SK-MEL-5 (cell line): Measurements from ENCODE around the gene EIF4ENIF1. TPM values are rescaled to one million over a fixed set of nuclear protein-coding genes. Genes with fewer than 3 reads are reported as not detected.
"Not testable (repeated sequence)": the region's sequence is repeated elsewhere in the genome, so short reads cannot be mapped to it uniquely, and the experiment has no call there.

Experiments
- DNase-seq: peaks from one replicate; pipeline ENCODE4 v3.0.0-alpha.2; 2016; ENCODE audit warnings: low read depth, low spot score
- in situ Hi-C: cut with HindIII; loops from 2 replicates; pipeline ENCODE4 v1.10.0; 2016; ENCODE audit warnings: low sequenced_read_pairs, high pct_unique_total_duplicates, low pct_unique_long_range_greater_than_20kb
- total RNA-seq: library from RNA; depleted of rRNA; stranded (reverse); fragments of >200 nt; shearing (Covaris generic); gene quantifications from 2 replicates; pipeline ENCODE4 v1.2.3, GENCODE V29; 2014

EIF4ENIF1 gene
- total RNA-seq, 1 experiment from 2014 or later = 6.9 TPM

DNA sequence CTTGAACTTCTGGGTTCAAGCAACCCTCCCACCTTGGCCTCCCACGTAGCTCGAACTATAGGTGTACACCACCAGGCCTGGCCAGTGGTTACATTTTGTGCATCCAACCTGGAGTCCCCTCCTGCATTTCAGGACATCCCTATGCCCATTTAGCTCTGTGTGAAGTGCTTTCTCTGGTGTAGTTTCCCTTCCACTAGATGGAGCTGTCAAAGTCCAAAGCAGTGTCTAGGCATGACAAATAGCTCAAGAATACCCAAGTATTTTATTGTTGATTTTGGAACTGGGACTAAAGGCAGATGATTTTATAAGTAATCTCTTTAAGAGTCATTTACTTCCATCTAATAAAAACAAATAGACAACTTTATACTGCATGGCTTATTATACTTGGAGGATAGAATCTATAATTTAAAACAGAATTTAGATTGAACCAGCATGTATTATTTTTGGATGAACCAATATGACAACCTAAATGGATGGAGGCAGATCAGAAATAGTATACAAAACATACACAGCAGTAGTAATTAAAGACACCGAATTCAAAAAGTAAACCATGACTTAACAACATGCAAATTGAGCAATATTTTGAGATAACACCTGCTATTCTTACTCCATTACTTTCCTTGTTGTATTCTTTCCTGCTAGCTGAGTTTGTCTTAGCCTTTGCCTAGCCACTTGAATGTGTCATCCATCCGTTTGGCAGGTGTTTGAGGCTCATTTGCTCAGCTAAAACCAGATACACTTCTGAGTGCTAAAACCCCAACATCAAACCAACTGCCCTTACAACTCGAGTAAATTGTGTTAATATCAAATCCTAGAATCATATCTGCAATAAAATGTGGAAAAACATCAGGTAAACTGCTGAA lies 37.7 kb downstream of the EIF4ENIF1 start:
- peak; percentile 77 for DNase-seq
- in situ Hi-C loops = no loop called here

DNA sequence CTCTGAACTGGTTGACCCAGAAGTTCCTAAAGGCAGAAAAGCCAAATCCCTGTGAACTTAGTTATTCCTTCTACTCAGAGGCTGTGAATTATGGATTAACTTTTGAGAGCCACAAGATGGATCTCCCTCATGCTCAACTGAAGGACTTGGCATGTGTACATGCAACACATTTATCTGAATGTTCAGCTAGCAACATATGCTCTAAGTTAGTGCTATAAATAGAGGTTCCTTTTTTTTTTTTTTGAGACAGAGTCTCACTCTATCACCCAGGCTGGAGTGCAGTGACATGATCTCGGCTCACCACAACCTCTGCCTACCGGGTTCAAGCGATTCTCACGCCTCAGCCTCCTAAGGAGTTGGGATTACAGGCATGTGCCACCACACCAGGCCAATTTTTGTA lies 40.1 kb downstream of the EIF4ENIF1 start:
- in situ Hi-C loops = no loop called here

DNA sequence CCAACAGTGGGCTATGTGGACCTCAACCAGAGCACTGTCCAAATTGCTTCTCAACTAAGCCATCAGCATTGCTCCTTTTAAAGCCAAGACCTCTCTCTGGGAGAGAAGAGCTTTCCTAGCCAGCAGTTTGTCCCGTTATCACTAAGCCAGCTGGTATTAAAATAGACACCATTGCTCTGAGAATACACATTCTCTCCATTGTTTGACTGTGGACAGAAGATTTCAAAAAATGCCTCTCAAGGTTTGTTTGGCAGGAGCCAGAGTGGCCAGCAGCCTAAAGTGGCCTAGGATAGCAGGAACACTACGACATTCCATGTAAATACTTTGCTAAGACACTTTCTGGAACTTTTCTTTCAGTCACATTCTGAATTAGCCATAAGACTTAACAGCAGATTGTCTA lies 41.3 kb downstream of the EIF4ENIF1 start:
- in situ Hi-C loops = no loop called here
- DNase-seq = no peak

More for the DNA sequence above, 40.1 kb downstream of the EIF4ENIF1 start:
- no peak for DNase-seq

DNA sequence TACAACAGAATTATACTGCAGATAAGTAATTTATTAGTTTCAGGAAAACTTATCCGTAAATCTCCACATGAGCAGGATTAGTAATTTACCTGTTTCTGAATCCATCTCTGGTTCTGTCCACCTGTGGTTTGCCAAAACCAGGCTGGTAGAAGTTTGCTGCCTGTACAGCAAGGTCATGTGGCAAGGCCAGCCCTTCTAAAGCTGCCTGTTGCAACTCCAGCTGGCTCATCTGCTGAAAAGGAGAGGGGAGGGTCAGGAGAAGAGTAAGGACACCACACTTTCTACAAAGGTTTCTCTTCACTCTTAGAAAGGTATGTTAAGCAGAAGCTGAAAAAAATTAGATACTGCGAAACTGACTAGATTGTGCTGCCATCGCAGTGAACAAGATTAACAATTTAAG lies 42.3 kb downstream of the EIF4ENIF1 start:
- DNase-seq = no peak
- in situ Hi-C loops = no loop called here

DNA sequence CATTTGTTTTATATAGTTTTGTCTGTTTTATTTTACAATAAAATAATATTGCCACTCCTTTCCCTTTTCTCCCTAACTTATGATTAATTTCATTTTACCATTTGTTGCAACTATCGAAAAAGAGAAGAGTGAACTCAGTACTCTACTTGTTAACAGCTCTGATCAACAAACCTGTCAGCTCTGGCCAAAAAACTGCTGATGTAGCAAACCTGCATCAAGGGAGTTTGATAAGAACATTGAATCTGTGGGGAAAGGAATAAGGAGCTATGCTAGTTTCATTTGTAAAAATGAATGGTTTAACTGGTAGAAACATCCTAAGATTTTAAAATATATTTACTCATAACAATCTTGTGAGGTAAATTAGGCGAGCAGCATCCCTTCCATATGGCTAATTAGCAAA lies 42.9 kb downstream of the EIF4ENIF1 start:
- in situ Hi-C loops = no loop called here
- no peak for DNase-seq

DNA sequence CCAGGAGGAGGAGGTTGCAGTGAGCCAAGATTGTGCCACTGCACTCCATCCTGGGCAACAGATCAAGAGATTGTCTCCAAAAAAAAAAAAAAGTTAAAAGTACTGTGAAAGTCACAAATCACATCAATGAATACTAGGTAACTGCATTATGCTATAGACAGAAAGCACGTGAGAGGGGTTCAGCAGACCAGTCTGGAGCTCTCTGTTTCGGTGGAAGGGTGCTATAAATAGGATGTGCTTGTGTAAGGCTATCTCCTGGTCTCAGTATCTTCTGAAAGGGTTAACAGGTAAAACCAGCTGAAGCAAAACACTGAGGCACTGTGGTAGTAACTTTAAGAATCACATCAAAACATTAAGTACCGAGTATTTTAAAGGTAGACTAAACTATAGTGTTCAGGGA lies 43.4 kb downstream of the EIF4ENIF1 start:
- no peak for DNase-seq
- in situ Hi-C loops = no loop called here

DNA sequence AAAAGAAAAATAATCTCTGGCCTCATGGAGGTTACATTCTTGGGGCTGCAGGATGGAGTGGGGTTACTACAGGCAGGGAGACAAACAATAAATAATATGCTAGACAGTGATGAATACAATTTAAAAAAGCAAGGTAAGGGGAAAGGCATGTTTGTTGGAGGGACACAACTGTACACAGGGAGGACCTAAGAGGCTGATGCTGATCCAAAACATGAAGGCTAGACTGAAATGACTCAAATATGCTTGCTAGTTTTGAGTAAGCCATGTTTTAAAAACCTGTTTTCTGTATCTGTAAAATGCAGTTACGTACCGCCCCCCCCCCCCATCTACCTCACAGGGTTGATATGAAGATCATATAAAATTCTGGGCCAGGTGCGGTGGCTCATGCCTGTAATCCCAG lies 44.0 kb downstream of the EIF4ENIF1 start:
- no peak for DNase-seq
- in situ Hi-C loops = no loop called here

DNA sequence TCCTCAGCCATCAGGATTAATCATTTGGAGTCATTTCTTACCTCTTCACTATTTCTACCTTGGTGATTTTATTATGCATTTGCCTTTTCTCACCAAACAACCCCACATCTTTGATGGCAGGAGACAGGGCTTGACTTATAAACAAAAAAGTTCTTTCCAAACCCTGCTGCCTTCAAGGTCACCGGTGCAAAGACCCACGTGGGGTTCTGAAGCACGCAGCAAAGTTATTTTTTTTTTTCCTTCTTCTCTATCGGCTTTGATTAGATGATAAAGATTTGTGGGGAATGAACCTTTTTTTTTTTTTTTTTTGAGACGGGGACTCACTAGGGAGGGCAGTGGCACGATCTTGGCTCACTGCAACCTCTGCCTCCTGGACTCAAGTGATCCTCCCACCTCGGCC lies 46.1 kb downstream of the EIF4ENIF1 start:
- no peak for DNase-seq
- in situ Hi-C loops = no loop called here

DNA sequence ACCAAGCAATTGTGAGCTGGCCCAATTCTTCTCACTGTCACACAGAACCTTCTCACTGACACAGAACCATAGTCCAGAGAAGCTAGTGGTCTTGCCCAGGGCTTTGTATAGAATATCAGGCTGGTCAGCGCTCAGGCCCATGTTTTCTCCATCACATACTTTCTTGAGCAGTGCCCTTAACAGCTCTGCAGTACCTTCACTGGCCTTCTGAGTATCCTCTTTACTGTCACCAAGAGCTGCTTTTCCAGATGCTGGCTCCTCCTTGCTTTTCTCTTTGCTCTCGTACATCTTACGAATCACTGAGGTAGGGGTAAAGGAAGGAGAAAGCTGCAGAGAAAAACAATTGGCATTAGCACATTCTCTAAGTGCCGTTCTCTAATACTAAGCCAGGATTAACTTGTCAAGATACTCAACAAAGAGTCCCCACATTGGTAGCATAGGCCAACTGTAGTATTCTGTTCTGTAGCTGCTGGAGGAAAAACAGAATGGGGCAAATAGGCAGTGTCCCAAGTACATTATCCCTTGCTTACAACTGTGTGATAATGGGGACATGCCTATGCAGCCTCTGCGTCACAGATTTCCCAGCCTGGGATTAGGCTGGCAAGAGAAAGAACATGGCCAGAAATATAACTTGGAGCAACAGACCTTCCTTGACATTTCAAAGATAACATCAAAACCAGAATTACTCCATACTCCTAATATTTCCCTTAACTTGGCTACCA lies 46.7 kb downstream of the EIF4ENIF1 start:
- DNase-seq = no peak
- in situ Hi-C loops = no loop called here

DNA sequence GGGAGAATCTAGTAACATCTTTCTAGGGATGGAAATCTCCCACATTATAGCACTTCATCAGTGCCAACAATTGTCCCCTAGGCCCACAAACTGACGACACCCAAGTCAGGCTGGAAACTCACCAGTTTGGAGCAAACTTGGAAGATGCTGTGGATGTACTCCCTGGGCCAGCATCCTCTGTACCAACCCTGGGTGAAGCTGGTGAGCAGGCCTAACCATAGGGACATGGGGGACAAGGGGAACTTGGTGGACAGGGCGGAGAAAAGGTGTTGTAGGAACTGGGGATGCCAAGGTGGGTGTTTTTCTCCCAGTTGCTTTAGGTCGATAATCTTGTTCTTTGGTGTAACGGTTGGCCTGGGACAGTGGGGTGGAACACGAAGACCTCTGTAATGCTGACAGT lies 48.0 kb downstream of the EIF4ENIF1 start:
- in situ Hi-C loops = no loop called here
- DNase-seq = no peak

DNA sequence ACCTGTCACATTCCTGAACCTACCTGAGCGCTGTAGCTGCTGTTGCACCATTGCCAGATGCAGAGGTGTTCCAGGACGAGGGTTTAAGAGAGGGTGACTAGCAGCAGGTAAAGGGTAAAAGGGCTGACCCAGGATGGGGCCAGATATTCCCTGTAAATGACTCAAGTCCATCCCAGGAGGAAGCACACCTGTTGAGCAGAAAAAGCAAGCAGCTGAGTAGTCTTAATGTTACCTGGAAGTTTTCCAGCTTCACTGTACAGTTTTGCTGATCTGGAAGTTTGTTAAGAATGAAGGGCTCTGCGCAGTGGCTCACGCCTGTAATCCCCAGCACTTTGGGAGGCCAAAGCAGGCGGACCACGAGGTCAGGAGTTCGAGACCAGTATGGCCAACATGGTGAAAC lies 49.0 kb downstream of the EIF4ENIF1 start:
- in situ Hi-C loops = no loop called here
- no peak for DNase-seq

DNA sequence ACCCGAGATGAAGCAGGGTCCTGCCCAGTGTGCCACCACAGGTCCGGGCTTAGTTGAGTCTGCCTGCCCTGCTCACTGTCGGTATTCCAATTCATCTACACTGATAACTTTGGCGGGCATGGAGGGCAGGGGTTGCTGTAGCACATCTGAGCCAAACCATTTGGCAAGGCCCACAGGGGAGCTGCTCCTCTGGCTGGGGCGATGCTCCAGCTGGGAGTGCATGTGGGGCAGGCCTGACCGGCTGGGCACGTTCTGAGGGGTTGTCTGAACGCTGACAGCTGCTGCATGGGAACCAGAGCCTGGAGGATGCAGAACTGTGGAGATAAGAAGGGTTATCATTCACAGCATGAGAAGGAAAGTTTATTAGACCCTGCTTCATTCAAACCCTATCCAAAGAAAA lies 49.8 kb downstream of the EIF4ENIF1 start:
- DNase-seq = no peak
- in situ Hi-C loops = no loop called here

DNA sequence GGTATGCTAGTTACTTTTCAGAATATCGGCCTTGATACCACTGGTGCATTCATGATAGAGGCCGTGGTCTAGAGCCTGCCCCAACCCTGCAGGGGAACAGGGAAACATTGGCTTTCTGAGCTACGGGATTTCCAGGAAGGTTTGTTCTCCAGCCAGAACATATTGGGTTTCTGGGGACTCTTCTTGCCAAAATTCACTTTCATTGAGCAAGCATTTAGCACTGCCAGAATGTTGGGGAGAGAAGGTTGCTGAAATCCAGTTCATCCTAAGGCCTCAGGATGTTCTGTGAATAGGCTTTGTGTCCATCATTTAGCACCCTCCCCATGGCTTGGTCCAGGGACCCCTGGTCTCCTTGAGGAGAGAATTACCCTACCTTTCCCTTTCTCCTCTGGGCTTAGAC lies 53.5 kb downstream of the EIF4ENIF1 start:
- in situ Hi-C loops = no loop called here
- DNase-seq = no peak

DNA sequence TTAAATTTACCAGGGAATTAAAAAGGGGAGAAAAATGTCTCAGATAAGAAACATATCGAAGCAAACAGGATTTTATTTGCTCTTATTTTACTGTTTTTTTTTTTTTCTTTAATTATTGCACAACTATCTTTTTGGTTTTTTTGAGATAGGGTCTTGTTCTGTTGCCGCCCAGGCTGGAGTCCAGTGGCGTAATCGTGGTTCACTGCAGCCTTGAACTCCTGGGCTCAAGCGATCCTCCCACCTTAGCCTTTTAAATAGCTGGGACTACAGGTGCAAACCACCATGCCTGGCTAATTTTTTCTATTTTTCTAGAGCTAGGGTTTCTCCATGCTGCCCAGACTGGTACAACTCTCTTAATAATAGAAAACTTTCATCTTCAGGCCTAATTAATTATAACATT lies 57.7 kb downstream of the EIF4ENIF1 start:
- in situ Hi-C loops = no loop called here
- DNase-seq = no peak

DNA sequence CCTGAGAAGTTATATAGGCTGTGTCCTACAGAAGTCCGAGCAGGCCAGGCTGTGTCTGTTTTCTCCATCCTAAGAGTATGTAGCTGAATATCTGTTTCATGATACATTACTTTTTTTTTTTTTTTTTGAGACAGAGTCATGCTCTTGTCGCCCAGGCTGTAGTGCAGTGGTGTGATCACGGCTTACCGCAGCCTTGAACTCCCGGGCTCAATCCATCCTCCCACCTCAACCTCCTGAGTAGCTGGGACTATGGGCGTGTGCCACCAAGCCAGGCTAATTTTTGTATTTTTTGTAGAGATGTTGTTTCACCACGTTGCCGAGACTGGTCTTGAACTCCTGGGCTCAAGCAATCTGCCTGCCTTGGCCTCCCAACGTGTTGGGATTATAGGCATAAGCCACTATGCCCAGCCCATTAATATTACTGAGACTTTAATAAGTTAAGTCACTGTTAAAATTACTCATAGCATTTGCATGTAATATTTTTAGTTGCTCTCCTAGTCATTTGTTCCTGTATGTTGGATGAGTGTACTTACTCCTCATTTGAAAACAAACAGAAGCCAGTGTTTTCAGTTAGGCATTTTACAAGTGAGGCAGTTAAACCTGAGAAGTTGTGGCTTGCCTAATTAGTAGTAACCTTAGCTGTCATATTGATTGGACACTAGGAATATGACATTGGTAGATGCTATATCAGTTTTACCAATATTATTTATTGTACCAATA lies 64.2 kb downstream of the EIF4ENIF1 start:
- DNase-seq = no peak
- in situ Hi-C loops = no loop called here

DNA sequence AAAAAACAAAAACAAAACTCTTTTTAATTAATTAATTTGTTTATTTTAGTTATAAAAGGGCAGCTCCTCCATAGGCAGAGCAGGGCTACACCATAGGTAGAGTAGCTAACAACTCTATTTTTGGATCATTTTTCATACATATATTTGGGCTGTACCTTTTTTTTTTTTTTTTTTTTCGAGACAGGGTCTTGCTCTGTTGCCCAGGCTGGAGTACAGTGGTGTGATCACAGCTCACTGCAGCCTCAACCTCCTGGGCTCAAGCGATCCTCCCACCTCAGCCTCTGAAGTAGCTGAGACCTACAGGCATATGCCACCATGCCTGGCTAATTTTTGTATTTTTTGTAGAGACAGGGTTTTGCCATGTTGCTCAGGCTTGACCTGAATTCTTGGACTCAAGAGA lies 87.3 kb downstream of the EIF4ENIF1 start:
- DNase-seq, in situ Hi-C loops: not testable (repeated sequence)

DNA sequence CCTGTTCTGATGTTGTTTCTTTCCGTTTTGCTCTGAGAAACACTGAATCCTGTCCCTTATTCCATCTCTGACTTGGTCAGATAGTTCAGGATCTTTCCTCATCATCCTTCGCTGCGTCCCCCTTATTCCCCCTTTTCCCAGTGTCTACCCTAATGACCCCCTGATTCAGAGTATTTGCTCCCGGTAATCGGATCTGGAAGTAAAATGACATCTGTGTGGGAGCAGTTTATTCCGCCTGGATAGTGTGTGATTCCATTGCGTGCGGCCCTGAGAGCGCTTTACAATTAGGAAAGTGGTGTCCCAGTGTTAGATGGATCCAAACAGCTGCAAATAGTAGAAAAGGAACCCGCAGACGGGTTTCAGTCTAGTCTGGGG lies 89.6 kb downstream of the EIF4ENIF1 start:
- peak; percentile 5 for DNase-seq
- in situ Hi-C loops = no loop called here

DNA sequence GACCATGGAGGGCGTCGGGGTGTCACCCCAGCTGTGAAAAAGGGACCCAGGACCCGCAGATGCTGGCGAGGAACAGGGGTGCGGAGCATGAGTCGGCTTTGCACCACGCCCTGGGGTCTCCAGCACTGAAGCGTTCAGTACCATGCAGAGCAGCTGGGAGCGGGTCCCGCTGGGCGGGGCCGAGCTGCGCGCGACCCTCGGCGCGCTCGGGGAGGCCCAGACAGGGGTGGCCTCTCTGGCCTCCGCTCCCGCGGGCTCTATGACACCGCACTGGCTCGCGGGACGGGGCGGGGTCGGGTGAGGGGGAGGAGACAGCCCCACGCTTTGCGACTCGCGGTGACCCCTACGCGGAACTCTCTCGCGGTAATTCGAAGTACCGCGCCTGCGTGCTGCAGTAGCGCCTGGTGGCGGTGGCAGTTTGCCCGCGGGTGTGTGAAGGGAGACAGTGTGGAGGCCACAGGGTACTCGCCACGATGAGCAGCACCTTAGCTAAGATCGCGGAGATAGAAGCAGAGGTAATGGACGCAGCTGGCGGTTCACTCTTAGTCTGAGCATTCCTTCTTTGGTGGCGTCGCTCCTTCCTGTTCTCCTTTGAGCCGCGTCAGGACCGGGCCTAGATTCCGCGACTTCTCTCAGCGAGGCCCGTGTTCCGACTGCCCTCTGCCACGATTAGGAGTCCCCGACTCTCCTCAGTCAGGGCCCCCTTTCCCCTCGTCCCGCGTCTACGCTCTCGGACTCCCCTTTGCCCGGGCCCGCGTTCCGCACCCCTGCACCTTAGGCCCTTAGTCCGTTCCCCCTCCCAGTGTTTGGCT lies 90.2 kb downstream of the EIF4ENIF1 start, which contains the start of gene DRG1:
Gene DRG1 (plus strand): TSS at position 394 of the 812 bp plus-strand sequence. CDS start 80 bp downstream, at position 474.
- in situ Hi-C loops = no loop called here
- DNase-seq = peak; percentile 97
